HG03064 (cell line): Measurements from ENCODE around the gene SH2D1A.
"Not testable (repeated sequence)": the region's sequence is repeated elsewhere in the genome, so short reads cannot be mapped to it uniquely, and the experiment has no call there.

Source experiments
- ATAC-seq: cut with Tn5 transposase; IDR thresholded peaks from one replicate; pipeline ENCODE4 v1.9.1; 2021; ENCODE audit warnings: low read depth; ENCODE audit not compliant: unreplicated experiment

Gene SH2D1A

GRCh38 chrX:124348885-124349453 is 2.6 kb downstream of the SH2D1A start:
- ATAC-seq, result no peak

- ATAC-seq, result no peak
Measured at GRCh38 chrX:124354648-124355047, 8.3 kb downstream of the SH2D1A start.

GRCh38 chrX:124358800-124359383 is 12.5 kb downstream of the SH2D1A start:
- peak; percentile 49 for ATAC-seq

- no peak for ATAC-seq
Measured at GRCh38 chrX:124362072-124362471, 15.7 kb downstream of the SH2D1A start.

GRCh38 chrX:124362761-124363160 is 16.4 kb downstream of the SH2D1A start:
- no peak for ATAC-seq

GRCh38 chrX:124369722-124370121 is 23.4 kb downstream of the SH2D1A start:
- no peak for ATAC-seq

- ATAC-seq, result no peak
Measured at GRCh38 chrX:124373348-124373747, 27.0 kb downstream of the SH2D1A start.

GRCh38 chrX:124378643-124379042 is 32.3 kb downstream of the SH2D1A start:
- ATAC-seq, result no peak

- ATAC-seq, result no peak
Measured at GRCh38 chrX:124383354-124383753, 37.0 kb downstream of the SH2D1A start.

- ATAC-seq, result no peak
Measured at GRCh38 chrX:124386401-124386800, 40.0 kb downstream of the SH2D1A start.

GRCh38 chrX:124388562-124388961 is 42.2 kb downstream of the SH2D1A start:
- ATAC-seq, result no peak

- no peak for ATAC-seq
Measured at GRCh38 chrX:124392794-124393193, 46.4 kb downstream of the SH2D1A start.

- no peak for ATAC-seq
Measured at GRCh38 chrX:124393238-124393637, 46.9 kb downstream of the SH2D1A start.

- ATAC-seq, result no peak
Measured at GRCh38 chrX:124393659-124394058, 47.3 kb downstream of the SH2D1A start.

- no peak for ATAC-seq
Measured at GRCh38 chrX:124395145-124395880, 49.0 kb downstream of the SH2D1A start.

- no peak for ATAC-seq
Measured at GRCh38 chrX:124401696-124402095, 55.3 kb downstream of the SH2D1A start.

GRCh38 chrX:124405868-124406267 is 59.5 kb downstream of the SH2D1A start:
- ATAC-seq, result no peak

GRCh38 chrX:124406294-124407014 is 60.1 kb downstream of the SH2D1A start:
- ATAC-seq, result peak; percentile 84

- no peak for ATAC-seq
Measured at GRCh38 chrX:124407226-124407625, 60.9 kb downstream of the SH2D1A start.

- ATAC-seq, result not testable (repeated sequence)
Measured at GRCh38 chrX:124408380-124408779, 62.0 kb downstream of the SH2D1A start.

- no peak for ATAC-seq
Measured at GRCh38 chrX:124413244-124413643, 66.9 kb downstream of the SH2D1A start.
